Left ventricle myocardium inferior (tissue), 1 donor: ENCODE results near the gene GRM7. TPM values are rescaled to one million over a fixed set of nuclear protein-coding genes. Genes with fewer than 3 reads are reported as not detected.

Source experiments
- DNase-seq: peaks from one replicate; pipeline ENCODE4 v3.0.0-alpha.2; 2020
- H3K27ac ChIP-seq: fragments of 200-600 bp; replicated peaks from 2 replicates; pipeline ENCODE4 v1.8.0; 2021
- H3K27me3 ChIP-seq: fragments of 200-600 bp; 2 replicates; pipeline ENCODE4 v1.8.0; 2021; ENCODE audit warnings: low read depth
- H3K36me3 ChIP-seq: fragments of 200-600 bp; 2 replicates; pipeline ENCODE4 v1.8.0; 2021
- H3K4me1 ChIP-seq: fragments of 200-600 bp; 2 replicates; pipeline ENCODE4 v1.8.0; 2021
- H3K4me3 ChIP-seq: fragments of 200-600 bp; 2 replicates; pipeline ENCODE4 v1.8.0; 2021; ENCODE audit warnings: mild to moderate bottlenecking, moderate library complexity
- H3K9me3 ChIP-seq: fragments of 200-600 bp; replicated peaks from 2 replicates; pipeline ENCODE4 v1.8.0; 2021
- CTCF ChIP-seq: fragments of 200-600 bp; IDR thresholded peaks from 2 replicates; pipeline ENCODE4 v1.8.0; 2021; ENCODE audit warnings: antibody characterized with exemption, mild to moderate bottlenecking, borderline replicate concordance
- intact Hi-C: fragments of 100-400 bp; cut with micrococcal nuclease; formaldehyde crosslinking; loops from one replicate; pipeline ENCODE4 v1.11.0; 2022
- total RNA-seq: library from RNA; stranded (reverse); fragmentation: NEBNext Ultra II Directional; extraction: Animal tissue kit (Norgen Biotek cat#: 25700); gene quantifications from one replicate; pipeline ENCODE4 v1.2.1, GENCODE V29; 2021
- donor health status: DM: no; HTN: yes; CAD: no; lungs with severe emphysema.

Gene GRM7
- total RNA-seq, 1 donor from 2014 or later = not detected

GRCh38 chr3:7436542-7436941 lies 575.6 kb downstream of the GRM7 start:
- no peak overlapping the region for H3K4me3 ChIP-seq
- H3K4me1 ChIP-seq = no peaks in the 10 kb centered on the region
- TF ChIP-seq CTCF = no peak
- intact Hi-C loops = no loop called here
- no peak for DNase-seq
- no peak overlapping the region for H3K27ac ChIP-seq
- H3K36me3 ChIP-seq = no peaks in the 10 kb centered on the region
- no peaks in the 10 kb centered on the region for H3K27me3 ChIP-seq
- H3K9me3 ChIP-seq = peaks cover 58% of the 10 kb centered on the region

GRCh38 chr3:7437231-7437630 lies 576.3 kb downstream of the GRM7 start:
- DNase-seq = no peak
- no peak for TF ChIP-seq CTCF
- H3K4me1 ChIP-seq = no peaks in the 10 kb centered on the region
- intact Hi-C loops = no loop called here
- no peaks in the 10 kb centered on the region for H3K27me3 ChIP-seq
- no peak overlapping the region for H3K4me3 ChIP-seq
- no peaks in the 10 kb centered on the region for H3K36me3 ChIP-seq
- peaks cover 57% of the 10 kb centered on the region for H3K9me3 ChIP-seq
- no peak overlapping the region for H3K27ac ChIP-seq

GRCh38 chr3:7439101-7439680 lies 578.3 kb downstream of the GRM7 start:
- Histone ChIP-seq H3K27me3 (no peaks in the 10 kb centered on the region), H3K4me1 (no peaks in the 10 kb centered on the region), H3K9me3 (peaks cover 41% of the 10 kb centered on the region), H3K27ac (no peak overlapping the region), H3K36me3 (no peaks in the 10 kb centered on the region), H3K4me3 (no peak overlapping the region)
- intact Hi-C loops = no loop called here
- no peak for DNase-seq
- no peak for TF ChIP-seq CTCF

GRCh38 chr3:7444886-7445285 lies 584.0 kb downstream of the GRM7 start:
- peaks cover 2% of the 10 kb centered on the region for H3K4me1 ChIP-seq
- H3K27me3 ChIP-seq = no peaks in the 10 kb centered on the region
- H3K9me3 ChIP-seq = peaks cover 13% of the 10 kb centered on the region
- TF ChIP-seq CTCF = no peak
- H3K4me3 ChIP-seq = no peak overlapping the region
- H3K36me3 ChIP-seq = no peaks in the 10 kb centered on the region
- intact Hi-C loops = no loop called here
- H3K27ac ChIP-seq = peak overlapping the region; percentile 65
- DNase-seq = no peak

- peaks cover 13% of the 10 kb centered on the region for H3K9me3 ChIP-seq
- H3K4me3 ChIP-seq = no peak overlapping the region
- intact Hi-C loops = no loop called here
- no peak for TF ChIP-seq CTCF
- no peaks in the 10 kb centered on the region for H3K36me3 ChIP-seq
- H3K4me1 ChIP-seq = peaks cover 2% of the 10 kb centered on the region
- no peaks in the 10 kb centered on the region for H3K27me3 ChIP-seq
- DNase-seq = no peak
- peak overlapping the region; percentile 65 for H3K27ac ChIP-seq
Observed at GRCh38 chr3:7445331-7445730, 584.4 kb downstream of the GRM7 start.
